ENCODE results near the gene OR2B2.

OR2B2 gene

GRCh38 chr6:27883136-27883535 lies 29.1 kb downstream of the OR2B2 start:
- no peaks in the 10 kb centered on the region for H3K27me3 ChIP-seq (ENCODE audit: control insufficient read depth, insufficient read depth, low read length)
- no peaks in the 10 kb centered on the region for H3K9me3 ChIP-seq (ENCODE audit: control insufficient read depth, insufficient read depth, low read length)
- DNase-seq (ENCODE audit: low read depth, low spot score), result no peak
- H3K27ac ChIP-seq (ENCODE audit: low read length), result no peak overlapping the region
- H3K4me1 ChIP-seq (ENCODE audit: control insufficient read depth, insufficient read depth, low read length), result peaks cover 3% of the 10 kb centered on the region; the same call in 1 of the 2 replicates
- no peaks in the 10 kb centered on the region for H3K36me3 ChIP-seq (ENCODE audit: control insufficient read depth, insufficient read depth, low read length)
- no peak overlapping the region for H3K4me3 ChIP-seq (ENCODE audit: low read length)
- WGBS (ENCODE audit: insufficient coverage, insufficient read length), result no CpG with 5 or more reads among the region's 1 CpG

GRCh38 chr6:27882624-27883023 lies 29.6 kb downstream of the OR2B2 start:
- Histone ChIP-seq H3K9me3 (ENCODE audit: control insufficient read depth, insufficient read depth, low read length) (no peaks in the 10 kb centered on the region), H3K27me3 (ENCODE audit: control insufficient read depth, insufficient read depth, low read length) (no peaks in the 10 kb centered on the region), H3K4me3 (ENCODE audit: low read length) (no peak overlapping the region), H3K27ac (ENCODE audit: low read length) (no peak overlapping the region), H3K36me3 (ENCODE audit: control insufficient read depth, insufficient read depth, low read length) (no peaks in the 10 kb centered on the region), H3K4me1 (ENCODE audit: control insufficient read depth, insufficient read depth, low read length) (peaks cover 2% of the 10 kb centered on the region; the same call in 1 of the 2 replicates)
- no CpG with 5 or more reads among the region's 5 CpGs for WGBS (ENCODE audit: insufficient coverage, insufficient read length)
- no peak for DNase-seq (ENCODE audit: low read depth, low spot score)

- WGBS (ENCODE audit: insufficient coverage, insufficient read length), result no CpG with 5 or more reads among the region's 5 CpGs
- DNase-seq (ENCODE audit: low read depth, low spot score), result no peak
- peaks cover 2% of the 10 kb centered on the region; the same call in 1 of the 2 replicates for H3K4me1 ChIP-seq (ENCODE audit: control insufficient read depth, insufficient read depth, low read length)
- no peaks in the 10 kb centered on the region for H3K27me3 ChIP-seq (ENCODE audit: control insufficient read depth, insufficient read depth, low read length)
- no peak overlapping the region for H3K27ac ChIP-seq (ENCODE audit: low read length)
- H3K4me3 ChIP-seq (ENCODE audit: low read length), result no peak overlapping the region
- H3K9me3 ChIP-seq (ENCODE audit: control insufficient read depth, insufficient read depth, low read length), result no peaks in the 10 kb centered on the region
- no peaks in the 10 kb centered on the region for H3K36me3 ChIP-seq (ENCODE audit: control insufficient read depth, insufficient read depth, low read length)
Observed at GRCh38 chr6:27879837-27880236, 32.4 kb downstream of the OR2B2 start.

DNA sequence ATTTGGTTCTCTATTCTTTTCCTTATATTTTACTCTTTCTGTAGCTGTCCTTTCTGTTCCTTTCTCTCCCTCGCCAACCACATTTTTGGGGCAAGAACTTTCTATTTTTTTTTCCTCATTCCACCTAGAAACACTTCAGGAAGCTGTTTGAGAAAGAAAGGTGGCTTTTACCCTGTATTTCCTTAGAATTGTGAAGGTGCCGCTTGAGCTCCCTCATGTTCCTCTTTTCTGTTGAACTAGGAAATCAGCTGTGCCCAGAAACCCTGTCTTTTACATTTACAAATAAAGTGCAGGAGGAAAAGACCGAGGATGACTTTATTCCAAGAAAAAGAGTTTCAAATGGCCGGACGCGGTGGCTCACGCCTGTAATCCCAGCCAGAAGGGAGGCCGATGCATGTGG lies 38.2 kb downstream of the OR2B2 start:
- H3K27me3 ChIP-seq (ENCODE audit: control insufficient read depth, insufficient read depth, low read length), result no peaks in the 10 kb centered on the region
- no peaks in the 10 kb centered on the region for H3K36me3 ChIP-seq (ENCODE audit: control insufficient read depth, insufficient read depth, low read length)
- WGBS (ENCODE audit: insufficient coverage, insufficient read length), result no CpG with 5 or more reads among the region's 8 CpGs
- no peak overlapping the region for H3K4me3 ChIP-seq (ENCODE audit: low read length)
- DNase-seq (ENCODE audit: low read depth, low spot score), result no peak
- H3K4me1 ChIP-seq (ENCODE audit: control insufficient read depth, insufficient read depth, low read length), result no peaks in the 10 kb centered on the region
- H3K27ac ChIP-seq (ENCODE audit: low read length), result no peak overlapping the region
- no peaks in the 10 kb centered on the region for H3K9me3 ChIP-seq (ENCODE audit: control insufficient read depth, insufficient read depth, low read length)

DNA sequence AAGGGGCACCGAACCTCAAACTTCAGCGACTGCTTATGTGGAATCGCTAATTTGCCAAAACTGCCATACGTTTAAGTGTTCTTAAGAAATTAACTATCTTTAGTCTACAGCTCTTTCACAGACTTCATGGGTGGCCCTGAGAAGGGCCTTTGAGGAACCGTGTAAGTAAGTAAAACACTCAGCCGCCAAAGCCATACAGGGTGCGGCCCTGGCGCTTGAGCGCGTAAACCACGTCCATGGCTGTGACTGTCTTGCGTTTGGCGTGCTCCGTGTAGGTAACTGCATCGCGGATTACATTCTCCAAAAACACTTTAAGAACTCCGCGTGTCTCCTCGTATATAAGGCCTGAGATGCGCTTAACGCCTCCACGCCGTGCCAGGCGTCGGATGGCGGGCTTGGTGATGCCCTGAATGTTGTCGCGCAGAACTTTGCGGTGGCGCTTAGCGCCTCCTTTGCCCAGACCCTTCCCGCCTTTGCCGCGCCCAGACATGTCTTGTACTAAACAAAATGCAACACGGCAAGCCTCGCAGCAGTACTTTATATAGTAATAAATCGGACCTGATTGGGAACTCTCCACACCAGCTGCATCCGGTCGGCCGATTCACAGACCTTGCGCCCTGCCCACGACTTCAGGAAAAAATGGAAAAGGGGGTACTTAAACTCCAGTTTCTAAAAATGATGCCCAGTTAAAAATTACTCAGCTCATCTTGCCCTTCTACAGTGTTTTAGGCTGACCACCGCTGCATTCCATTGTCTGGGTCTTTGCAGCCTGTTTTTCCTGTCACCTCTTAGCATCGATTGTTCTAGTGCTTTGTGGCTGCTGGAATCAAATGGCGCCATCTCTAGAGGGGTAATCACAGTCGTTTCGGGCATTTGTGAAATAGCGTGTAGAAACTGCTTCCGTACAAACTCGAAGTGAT lies 38.9 kb downstream of the OR2B2 start:
- Histone ChIP-seq H3K4me1 (ENCODE audit: control insufficient read depth, insufficient read depth, low read length) (no peaks in the 10 kb centered on the region), H3K36me3 (ENCODE audit: control insufficient read depth, insufficient read depth, low read length) (no peaks in the 10 kb centered on the region), H3K9me3 (ENCODE audit: control insufficient read depth, insufficient read depth, low read length) (no peaks in the 10 kb centered on the region), H3K27ac (ENCODE audit: low read length) (no peak overlapping the region), H3K4me3 (ENCODE audit: low read length) (peak overlapping the region; percentile 47; the same call in 1 of the 2 replicates), H3K27me3 (ENCODE audit: control insufficient read depth, insufficient read depth, low read length) (no peaks in the 10 kb centered on the region)
- no CpG with 5 or more reads among the region's 50 CpGs for whole genome bisulfite sequencing (ENCODE audit: insufficient coverage, insufficient read length)
- DNase-seq (ENCODE audit: low read depth, low spot score), result no peak

GRCh38 chr6:27872642-27873020 lies 39.6 kb downstream of the OR2B2 start:
- no peak for DNase-seq (ENCODE audit: low read depth, low spot score)
- Histone ChIP-seq H3K4me3 (ENCODE audit: low read length) (peak overlapping the region; percentile 47; the same call in 1 of the 2 replicates), H3K4me1 (ENCODE audit: control insufficient read depth, insufficient read depth, low read length) (no peaks in the 10 kb centered on the region), H3K27me3 (ENCODE audit: control insufficient read depth, insufficient read depth, low read length) (no peaks in the 10 kb centered on the region), H3K9me3 (ENCODE audit: control insufficient read depth, insufficient read depth, low read length) (no peaks in the 10 kb centered on the region), H3K27ac (ENCODE audit: low read length) (no peak overlapping the region), H3K36me3 (ENCODE audit: control insufficient read depth, insufficient read depth, low read length) (no peaks in the 10 kb centered on the region)
- WGBS (ENCODE audit: insufficient coverage, insufficient read length), result no CpG with 5 or more reads among the region's 16 CpGs

DNA sequence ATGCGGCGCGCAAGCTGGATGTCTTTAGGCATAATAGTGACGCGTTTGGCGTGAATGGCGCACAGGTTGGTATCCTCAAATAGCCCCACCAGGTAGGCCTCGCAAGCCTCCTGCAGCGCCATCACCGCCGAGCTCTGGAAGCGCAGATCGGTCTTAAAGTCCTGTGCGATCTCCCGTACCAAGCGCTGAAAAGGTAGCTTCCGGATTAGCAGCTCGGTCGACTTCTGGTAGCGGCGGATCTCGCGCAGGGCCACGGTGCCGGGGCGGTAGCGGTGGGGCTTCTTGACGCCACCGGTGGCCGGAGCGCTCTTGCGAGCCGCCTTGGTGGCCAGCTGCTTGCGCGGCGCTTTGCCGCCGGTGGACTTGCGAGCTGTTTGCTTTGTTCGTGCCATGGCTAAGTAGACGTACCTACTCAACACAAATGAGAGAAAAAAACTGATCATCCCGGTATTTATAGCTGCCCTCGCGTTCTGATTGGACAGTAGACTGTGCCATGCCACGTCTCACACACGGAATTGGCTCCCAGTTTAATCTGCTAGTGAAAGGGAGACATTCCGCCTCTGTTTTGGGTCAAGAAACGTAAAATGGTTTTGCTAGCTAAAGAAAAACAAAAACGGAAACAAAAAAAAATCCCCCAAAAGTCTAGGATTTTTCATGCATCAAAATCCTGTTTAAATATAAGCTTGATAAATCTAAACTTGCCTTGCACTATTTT lies 40.1 kb downstream of the OR2B2 start:
- Histone ChIP-seq H3K27me3 (ENCODE audit: control insufficient read depth, insufficient read depth, low read length) (no peaks in the 10 kb centered on the region), H3K27ac (ENCODE audit: low read length) (peak overlapping the region; percentile 20), H3K9me3 (ENCODE audit: control insufficient read depth, insufficient read depth, low read length) (no peaks in the 10 kb centered on the region), H3K36me3 (ENCODE audit: control insufficient read depth, insufficient read depth, low read length) (no peaks in the 10 kb centered on the region), H3K4me1 (ENCODE audit: control insufficient read depth, insufficient read depth, low read length) (no peaks in the 10 kb centered on the region), H3K4me3 (ENCODE audit: low read length) (peak overlapping the region; percentile 68)
- no peak for DNase-seq (ENCODE audit: low read depth, low spot score)
- WGBS (ENCODE audit: insufficient coverage, insufficient read length), result no CpG with 5 or more reads among the region's 49 CpGs

GRCh38 chr6:27870291-27870870 lies 41.8 kb downstream of the OR2B2 start:
- DNase-seq (ENCODE audit: low read depth, low spot score), result no peak
- no CpG with 5 or more reads among the region's 9 CpGs for WGBS (ENCODE audit: insufficient coverage, insufficient read length)
- Histone ChIP-seq H3K4me3 (ENCODE audit: low read length) (no peak overlapping the region), H3K9me3 (ENCODE audit: control insufficient read depth, insufficient read depth, low read length) (no peaks in the 10 kb centered on the region), H3K4me1 (ENCODE audit: control insufficient read depth, insufficient read depth, low read length) (no peaks in the 10 kb centered on the region), H3K27ac (ENCODE audit: low read length) (no peak overlapping the region), H3K27me3 (ENCODE audit: control insufficient read depth, insufficient read depth, low read length) (no peaks in the 10 kb centered on the region), H3K36me3 (ENCODE audit: control insufficient read depth, insufficient read depth, low read length) (no peaks in the 10 kb centered on the region)

DNA sequence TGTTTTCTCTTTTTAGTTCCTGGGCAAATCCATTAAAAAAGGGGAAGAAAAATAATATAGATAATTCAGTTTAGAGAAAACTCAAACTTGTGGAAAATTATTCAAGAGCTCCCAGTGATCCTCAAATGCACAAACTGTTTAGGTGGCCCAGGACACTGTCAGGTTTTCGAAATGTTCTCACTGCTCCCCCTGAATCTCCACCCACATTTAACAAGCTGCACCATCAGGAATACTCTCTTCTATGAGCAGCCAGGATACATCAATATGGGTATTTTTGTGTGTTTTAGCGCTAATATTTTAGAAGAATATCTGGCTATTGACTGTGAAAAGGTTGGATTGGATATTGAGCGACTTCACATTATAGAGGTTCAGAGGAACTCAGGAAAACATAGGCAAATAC lies 43.9 kb downstream of the OR2B2 start:
- 100% methylated on average over 2 of the region's 3 CpGs for WGBS (ENCODE audit: insufficient coverage, insufficient read length)
- no peak for DNase-seq (ENCODE audit: low read depth, low spot score)
- Histone ChIP-seq H3K27ac (ENCODE audit: low read length) (no peak overlapping the region), H3K4me1 (ENCODE audit: control insufficient read depth, insufficient read depth, low read length) (no peaks in the 10 kb centered on the region), H3K4me3 (ENCODE audit: low read length) (no peak overlapping the region), H3K36me3 (ENCODE audit: control insufficient read depth, insufficient read depth, low read length) (no peaks in the 10 kb centered on the region), H3K27me3 (ENCODE audit: control insufficient read depth, insufficient read depth, low read length) (no peaks in the 10 kb centered on the region), H3K9me3 (ENCODE audit: control insufficient read depth, insufficient read depth, low read length) (no peaks in the 10 kb centered on the region)

DNA sequence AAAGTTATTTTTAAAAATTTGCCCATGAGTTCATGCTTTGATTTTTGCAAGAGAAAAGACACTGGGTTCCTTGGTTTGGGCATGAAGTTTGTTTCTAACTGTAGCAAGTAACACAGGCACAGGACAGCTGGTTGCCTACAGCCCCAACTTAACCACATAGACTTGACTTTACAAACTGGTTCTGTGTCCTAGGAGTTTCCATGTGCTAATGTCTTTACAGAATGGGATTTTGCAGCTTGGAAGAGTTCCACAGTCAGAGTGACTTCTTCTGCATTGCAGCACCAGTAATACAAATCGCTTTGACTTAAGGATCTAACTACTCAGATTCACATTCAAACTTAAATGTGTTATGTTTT lies 44.3 kb downstream of the OR2B2 start:
- no peaks in the 10 kb centered on the region for H3K27me3 ChIP-seq (ENCODE audit: control insufficient read depth, insufficient read depth, low read length)
- WGBS (ENCODE audit: insufficient coverage, insufficient read length), result no CpG with 5 or more reads among the region's 1 CpG
- no peaks in the 10 kb centered on the region for H3K4me1 ChIP-seq (ENCODE audit: control insufficient read depth, insufficient read depth, low read length)
- no peak for DNase-seq (ENCODE audit: low read depth, low spot score)
- H3K27ac ChIP-seq (ENCODE audit: low read length), result no peak overlapping the region
- H3K9me3 ChIP-seq (ENCODE audit: control insufficient read depth, insufficient read depth, low read length), result no peaks in the 10 kb centered on the region
- H3K4me3 ChIP-seq (ENCODE audit: low read length), result no peak overlapping the region
- H3K36me3 ChIP-seq (ENCODE audit: control insufficient read depth, insufficient read depth, low read length), result no peaks in the 10 kb centered on the region

Data from iPS DF 6.9 (cell line).